Measurements from ENCODE around the gene ZNG1C.
"Not testable (repeated sequence)": the region's sequence is repeated elsewhere in the genome, so short reads cannot be mapped to it uniquely, and the experiment has no call there.

GRCh38 chr9:68323749-68324148 is 82.0 kb downstream of the ZNG1C start:
- not testable (repeated sequence) for TF ChIP-seq CTCF (conservative IDR thresholded peaks at IDR 0.05); ZFX (IDR thresholded peaks at IDR 0.05)
